Fibroblast of peridontal ligament (primary cell): ENCODE measurements around the gene CNTF.
"Not testable (repeated sequence)": the region's sequence is repeated elsewhere in the genome, so short reads cannot be mapped to it uniquely, and the experiment has no call there.

Experiments
- DNase-seq: peaks from one replicate; pipeline ENCODE4 v3.0.0-alpha.2; 2010; ENCODE audit errors: extremely low read depth

Gene CNTF

GRCh38 chr11:58622344-58622743, at the start of gene CNTF:
CNTF (plus strand) TSS chr11:58622665; CDS start chr11:58622753, 88 bp downstream.
- DNase-seq = peak; percentile 7

GRCh38 chr11:58572906-58573305, 49.6 kb upstream of the CNTF start:
- DNase-seq = not testable (repeated sequence)

- DNase-seq = peak; percentile 89
Observed at GRCh38 chr11:58573451-58574104, 48.9 kb upstream of the CNTF start.

GRCh38 chr11:58574881-58575280, 47.6 kb upstream of the CNTF start:
- peak; percentile 82 for DNase-seq

GRCh38 chr11:58575377-58576020, 47.0 kb upstream of the CNTF start, which contains the start of gene LPXN:
LPXN (minus strand) TSS chr11:58575856; CDS start chr11:58575772, 84 bp downstream.
- peak; percentile 27 for DNase-seq

GRCh38 chr11:58576887-58577471, 45.5 kb upstream of the CNTF start:
- peak; percentile 79 for DNase-seq

- DNase-seq = peak; percentile 81
Observed at GRCh38 chr11:58577555-58578135, 44.8 kb upstream of the CNTF start.

GRCh38 chr11:58578136-58578634, 44.3 kb upstream of the CNTF start:
- peak; percentile 99 for DNase-seq

GRCh38 chr11:58578635-58579191, 43.8 kb upstream of the CNTF start, which contains the start of gene ZFP91:
ZFP91 (plus strand) TSS chr11:58579063; CDS start chr11:58579282, 219 bp downstream.
- peak; percentile 98 for DNase-seq

- peak; percentile 89 for DNase-seq
Observed at GRCh38 chr11:58579192-58580129, 43.0 kb upstream of the CNTF start.

GRCh38 chr11:58580311-58580710, 42.2 kb upstream of the CNTF start:
- DNase-seq = no peak

- DNase-seq = no peak
Observed at GRCh38 chr11:58582437-58582836, 40.0 kb upstream of the CNTF start.

- DNase-seq = no peak
Observed at GRCh38 chr11:58586998-58587397, 35.5 kb upstream of the CNTF start.

GRCh38 chr11:58591659-58592058, 30.8 kb upstream of the CNTF start:
- DNase-seq = no peak

GRCh38 chr11:58592760-58593472, 29.5 kb upstream of the CNTF start:
- no peak for DNase-seq

- DNase-seq = no peak
Observed at GRCh38 chr11:58594826-58595225, 27.6 kb upstream of the CNTF start.

GRCh38 chr11:58596621-58597020, 25.8 kb upstream of the CNTF start:
- peak; percentile 71 for DNase-seq

GRCh38 chr11:58597486-58598144, 24.9 kb upstream of the CNTF start:
- no peak for DNase-seq

- no peak for DNase-seq
Observed at GRCh38 chr11:58600510-58600909, 22.0 kb upstream of the CNTF start.
